Fibroblast of peridontal ligament (primary cell): ENCODE measurements around the gene UBAC2.

ENCODE experiments used
- DNase-seq: peaks from one replicate; pipeline ENCODE4 v3.0.0-alpha.2; 2010; ENCODE audit errors: extremely low read depth

UBAC2 gene

DNA sequence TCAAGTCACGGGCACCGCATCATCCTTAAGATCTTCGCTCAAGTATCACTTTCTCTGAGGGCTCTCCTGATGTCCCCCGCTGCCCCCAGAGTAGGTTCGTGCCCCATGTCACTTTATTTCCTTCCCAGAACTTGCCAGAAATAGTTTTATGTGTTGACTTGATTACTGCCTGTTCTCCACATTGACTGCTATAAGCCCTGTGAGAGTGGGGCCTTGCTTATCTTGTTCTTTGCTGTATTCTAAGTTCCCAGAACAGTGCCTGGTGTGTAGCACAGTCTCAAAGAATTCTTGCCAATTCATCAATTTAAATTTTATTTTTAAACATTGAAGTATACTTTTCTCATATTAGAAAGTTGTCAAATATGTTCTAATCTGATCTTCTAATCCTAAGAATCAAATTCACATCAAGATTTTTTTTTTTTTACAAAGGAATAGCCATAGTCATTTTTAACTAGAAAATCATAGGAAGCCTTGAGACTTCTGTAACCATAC is 138.6 kb downstream of the UBAC2 start:
- DNase-seq = no peak

DNA sequence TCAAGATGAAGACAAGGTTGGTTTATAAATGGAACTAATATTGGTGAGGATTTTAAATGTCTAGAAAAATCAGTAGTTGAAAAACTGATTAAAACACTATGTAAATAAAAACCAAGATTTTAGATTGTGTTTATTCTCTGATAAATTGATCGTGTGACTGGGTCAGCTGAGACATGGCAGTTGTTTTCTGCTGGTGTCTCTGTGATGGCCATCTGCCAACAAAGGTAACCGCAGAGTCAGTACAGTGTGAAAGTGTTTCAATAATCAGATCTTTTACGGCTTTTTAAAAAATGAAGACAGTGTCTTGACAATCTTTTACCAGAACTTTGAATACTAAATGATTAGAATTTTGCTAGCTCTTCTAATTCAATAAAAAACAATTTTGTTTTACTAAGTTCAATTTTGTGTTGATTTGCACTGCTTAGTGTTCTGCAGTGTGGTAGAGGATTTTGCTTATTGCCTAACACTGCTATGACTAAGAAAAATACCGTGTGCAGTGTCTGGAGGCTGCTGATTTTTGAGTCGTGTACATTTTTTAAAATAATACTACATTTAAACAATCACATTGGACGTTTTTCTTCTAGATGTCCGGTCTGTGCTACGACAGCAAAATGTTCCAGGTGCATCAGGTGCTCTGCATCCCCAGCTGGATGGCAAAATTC is 139.2 kb downstream of the UBAC2 start:
- DNase-seq = peak; percentile 73

DNA sequence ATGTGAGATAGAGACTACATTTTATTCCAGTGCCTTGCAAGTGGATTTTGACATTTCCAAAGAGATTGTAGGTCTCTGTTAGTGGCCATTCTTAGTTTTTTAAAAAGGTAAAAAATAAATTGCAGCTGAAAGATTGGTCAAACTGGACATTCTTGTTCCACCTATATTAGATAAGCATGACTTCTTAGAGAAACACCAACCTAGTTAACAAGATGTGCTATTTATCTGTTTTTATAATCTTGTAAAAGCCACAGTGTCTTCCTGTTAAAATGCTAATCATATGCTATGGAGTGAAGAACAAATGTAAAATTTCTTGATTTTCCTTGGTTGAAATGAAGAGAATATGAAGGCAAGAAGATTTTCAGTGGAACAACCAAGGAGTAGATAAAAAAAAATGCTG is 140.0 kb downstream of the UBAC2 start:
- DNase-seq = no peak

- DNase-seq = no peak
Measured at GRCh38 chr13:99341969-99342722, 141.5 kb downstream of the UBAC2 start.

DNA sequence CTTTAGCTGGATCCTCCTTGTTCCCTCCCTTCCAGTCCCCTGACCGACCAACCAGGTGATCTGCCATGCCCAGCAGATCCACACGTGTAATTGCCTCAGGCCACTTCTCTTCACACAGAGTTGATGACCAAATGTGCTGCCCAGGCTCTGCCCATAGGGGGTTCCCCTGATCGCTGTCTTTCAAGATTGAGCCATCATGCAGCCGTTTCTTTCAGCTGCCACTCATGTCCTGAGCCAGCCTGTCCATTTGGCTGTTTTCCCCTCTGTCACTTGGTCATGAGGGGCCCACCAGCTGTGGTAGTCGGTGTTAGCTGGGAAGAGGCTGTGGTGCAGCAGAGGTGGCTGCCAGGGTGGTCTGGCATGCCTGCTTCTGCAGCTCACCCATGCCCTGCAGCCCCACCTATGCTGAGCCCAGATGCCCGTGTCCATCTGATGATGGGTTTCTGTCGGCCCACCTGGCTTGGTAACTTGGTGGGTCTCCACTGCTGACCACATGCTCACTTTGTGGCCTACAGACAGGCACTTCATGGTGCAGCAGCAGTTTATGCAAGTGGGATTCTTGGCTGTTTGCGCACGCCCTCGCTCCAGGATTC is 142.2 kb downstream of the UBAC2 start:
- DNase-seq = no peak

DNA sequence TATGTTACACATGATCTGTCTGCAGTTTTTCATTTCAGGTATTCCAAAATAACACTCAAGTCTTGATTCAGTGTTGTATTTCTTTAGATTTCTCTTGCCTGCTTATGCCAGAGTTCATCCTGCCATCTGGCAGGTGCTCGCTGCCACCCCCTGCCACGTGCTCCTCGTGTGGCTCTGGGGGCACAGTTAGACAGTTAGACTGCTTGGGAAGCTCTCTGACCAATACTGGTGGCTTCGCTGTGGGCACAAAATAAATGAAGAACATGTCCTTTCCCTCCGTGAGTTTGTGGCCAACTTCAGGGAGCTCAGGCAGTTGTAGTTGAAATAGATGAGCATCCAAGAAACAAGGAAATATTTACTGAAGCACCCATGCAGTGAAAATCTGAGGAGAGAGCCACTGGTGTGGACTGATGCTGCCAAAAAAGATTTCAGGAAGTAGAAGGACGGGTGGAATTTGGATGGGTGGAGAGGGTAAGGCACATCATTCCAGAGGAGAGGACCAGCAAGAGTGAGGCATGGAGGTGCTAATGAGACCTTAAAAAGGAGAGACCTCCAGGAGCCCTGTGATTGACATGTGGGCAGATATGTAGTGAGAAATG is 144.1 kb downstream of the UBAC2 start:
- DNase-seq = no peak

DNA sequence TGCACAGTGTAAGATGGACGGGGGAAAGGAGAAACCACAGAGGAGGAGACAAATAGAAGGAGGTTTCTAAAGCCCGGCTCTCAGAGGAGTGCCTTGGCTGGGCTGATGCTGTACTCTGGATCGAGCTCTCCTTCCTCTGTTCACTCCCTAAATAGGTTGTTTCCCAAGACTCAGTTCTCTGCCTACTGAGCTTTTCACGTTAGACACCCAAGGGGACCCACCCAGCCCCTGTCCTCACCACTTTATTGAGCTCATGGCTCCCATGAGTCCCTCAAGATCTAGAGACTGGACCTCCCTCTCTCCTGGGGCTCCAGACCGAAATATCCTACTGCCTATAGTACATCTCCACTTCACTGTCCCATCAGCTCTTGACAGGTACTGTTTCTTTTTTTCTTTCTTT is 144.7 kb downstream of the UBAC2 start:
- DNase-seq = no peak

GRCh38 chr13:99346335-99347042 is 145.8 kb downstream of the UBAC2 start:
- DNase-seq = no peak

DNA sequence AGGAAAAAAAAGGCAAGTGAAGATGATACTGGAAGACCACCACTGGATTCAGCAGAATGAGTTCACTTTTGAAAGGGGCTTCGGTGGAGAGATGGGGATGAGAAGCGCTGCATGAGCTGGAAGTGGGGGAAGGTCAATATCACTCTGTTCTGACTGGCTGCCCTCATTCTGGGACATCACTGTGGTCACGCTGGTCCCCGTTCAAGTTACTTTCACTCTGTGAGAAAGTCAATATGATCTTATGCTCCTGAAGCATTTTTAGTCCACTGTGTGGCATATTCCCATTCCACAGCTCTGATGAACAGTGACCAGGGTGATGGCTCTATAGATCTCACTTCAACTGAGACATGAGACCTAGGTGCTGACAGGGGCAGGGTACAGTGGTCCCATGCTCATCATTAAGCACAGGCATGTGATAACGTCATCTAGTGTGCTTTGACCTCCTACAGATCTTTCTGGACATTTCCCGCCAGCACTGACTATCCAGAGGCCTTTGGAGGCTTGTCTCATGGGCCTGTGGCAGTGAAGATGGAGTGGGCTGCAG is 146.8 kb downstream of the UBAC2 start:
- DNase-seq = no peak

DNA sequence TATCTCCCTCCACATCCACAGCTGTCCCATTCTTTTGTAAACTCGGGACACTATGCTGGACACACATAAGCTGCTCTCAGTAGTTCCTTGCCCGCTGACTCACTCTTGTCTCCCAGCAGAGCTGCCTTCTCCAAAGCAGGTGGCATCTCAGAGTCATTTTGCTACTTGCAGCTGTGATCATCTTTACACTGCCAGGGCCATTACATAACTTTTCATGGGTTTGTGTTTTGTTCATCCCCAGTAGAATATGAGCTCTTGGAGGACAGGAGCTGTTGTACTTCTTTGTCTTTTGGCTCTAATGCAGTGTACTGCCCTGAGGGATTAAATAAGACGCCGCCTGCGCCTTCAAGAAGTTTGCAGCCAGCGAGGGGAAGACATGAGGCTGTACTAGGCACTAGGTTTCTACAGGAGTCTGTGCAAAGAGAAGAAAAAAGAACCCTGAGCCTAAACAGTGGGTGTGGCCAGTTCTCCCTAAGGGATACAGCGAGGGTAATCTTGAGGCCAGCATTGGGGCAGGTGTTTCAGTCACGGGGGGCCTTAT is 147.3 kb downstream of the UBAC2 start:
- DNase-seq = no peak

GRCh38 chr13:99350191-99350590 is 149.5 kb downstream of the UBAC2 start:
- no peak for DNase-seq

GRCh38 chr13:99351772-99352171 is 151.1 kb downstream of the UBAC2 start:
- DNase-seq = no peak

DNA sequence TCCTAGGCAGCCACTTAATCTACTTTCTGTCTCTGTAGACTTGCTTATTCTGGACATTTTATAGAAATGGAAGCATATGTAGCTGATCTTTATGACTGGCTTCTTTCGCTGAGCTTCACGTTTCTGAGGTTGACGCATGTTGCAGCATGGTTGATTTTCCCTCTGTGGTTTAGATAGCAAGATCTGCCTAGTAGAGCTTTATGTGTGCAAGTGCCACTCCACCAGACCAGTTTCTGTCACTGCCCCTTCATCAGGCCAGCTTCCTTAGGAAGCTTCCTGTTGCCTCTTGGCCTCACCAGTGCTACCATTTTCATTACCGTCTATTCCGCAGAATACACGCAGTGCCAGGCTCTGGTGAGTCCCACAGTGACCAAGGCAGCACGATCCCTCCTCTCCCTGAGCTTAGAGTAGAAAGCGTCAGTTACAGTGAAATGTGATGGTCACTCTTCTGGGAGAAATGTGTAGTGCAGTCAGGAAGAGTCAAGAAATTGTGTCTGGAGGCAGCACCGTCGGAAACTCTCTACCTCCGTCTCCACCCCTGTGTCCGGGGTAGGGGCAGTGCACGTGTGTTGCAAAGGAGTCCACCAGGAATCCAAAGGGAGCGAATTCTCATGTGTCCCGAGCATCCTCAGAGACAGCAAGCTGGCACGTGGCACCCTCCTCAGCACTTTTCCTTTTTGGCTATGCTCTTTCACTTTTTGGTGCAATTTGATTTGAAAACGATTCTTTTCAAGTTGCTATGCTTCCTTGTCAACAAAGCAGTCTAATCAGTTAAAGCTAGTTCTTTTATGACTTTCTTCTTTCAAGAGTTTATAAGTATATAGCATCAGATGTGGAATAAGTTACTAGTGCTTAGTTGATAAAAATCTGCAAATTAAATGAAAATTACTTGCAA is 151.9 kb downstream of the UBAC2 start:
- no peak for DNase-seq

DNA sequence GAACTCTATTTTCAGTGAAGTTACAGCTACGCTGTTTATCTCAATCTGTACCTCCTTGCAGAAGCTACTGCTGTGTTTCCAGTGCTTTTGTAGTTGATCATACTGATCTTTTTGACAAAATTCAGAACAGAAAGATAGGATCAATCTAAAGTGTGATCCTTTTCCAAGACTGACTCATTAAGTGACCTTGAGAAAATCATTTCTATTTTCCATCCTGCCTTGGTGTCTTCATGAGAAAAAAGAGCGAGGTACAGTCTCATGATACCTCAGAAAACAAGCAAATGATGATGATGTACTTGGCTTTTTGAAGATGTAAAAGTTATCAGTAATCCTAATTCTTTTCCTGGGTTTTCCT is 152.6 kb downstream of the UBAC2 start:
- no peak for DNase-seq

- DNase-seq = peak; percentile 60
Measured at GRCh38 chr13:99353836-99354235, 153.2 kb downstream of the UBAC2 start.

- DNase-seq = no peak
Measured at GRCh38 chr13:99354371-99354951, 153.8 kb downstream of the UBAC2 start.

GRCh38 chr13:99355267-99356011 is 154.8 kb downstream of the UBAC2 start:
- DNase-seq = no peak

DNA sequence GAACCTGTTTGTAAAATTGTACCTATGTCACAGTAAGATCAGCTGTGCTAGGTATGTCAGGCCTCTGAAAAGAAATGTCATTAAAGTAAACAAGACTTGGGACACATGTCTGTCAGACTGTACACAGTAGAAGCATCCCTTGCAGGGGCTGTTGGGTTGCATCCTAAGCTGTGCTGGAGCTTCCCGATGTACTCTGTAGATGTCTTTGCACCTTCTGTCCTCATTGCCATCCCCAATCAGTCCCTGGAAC is 155.3 kb downstream of the UBAC2 start:
- no peak for DNase-seq

DNA sequence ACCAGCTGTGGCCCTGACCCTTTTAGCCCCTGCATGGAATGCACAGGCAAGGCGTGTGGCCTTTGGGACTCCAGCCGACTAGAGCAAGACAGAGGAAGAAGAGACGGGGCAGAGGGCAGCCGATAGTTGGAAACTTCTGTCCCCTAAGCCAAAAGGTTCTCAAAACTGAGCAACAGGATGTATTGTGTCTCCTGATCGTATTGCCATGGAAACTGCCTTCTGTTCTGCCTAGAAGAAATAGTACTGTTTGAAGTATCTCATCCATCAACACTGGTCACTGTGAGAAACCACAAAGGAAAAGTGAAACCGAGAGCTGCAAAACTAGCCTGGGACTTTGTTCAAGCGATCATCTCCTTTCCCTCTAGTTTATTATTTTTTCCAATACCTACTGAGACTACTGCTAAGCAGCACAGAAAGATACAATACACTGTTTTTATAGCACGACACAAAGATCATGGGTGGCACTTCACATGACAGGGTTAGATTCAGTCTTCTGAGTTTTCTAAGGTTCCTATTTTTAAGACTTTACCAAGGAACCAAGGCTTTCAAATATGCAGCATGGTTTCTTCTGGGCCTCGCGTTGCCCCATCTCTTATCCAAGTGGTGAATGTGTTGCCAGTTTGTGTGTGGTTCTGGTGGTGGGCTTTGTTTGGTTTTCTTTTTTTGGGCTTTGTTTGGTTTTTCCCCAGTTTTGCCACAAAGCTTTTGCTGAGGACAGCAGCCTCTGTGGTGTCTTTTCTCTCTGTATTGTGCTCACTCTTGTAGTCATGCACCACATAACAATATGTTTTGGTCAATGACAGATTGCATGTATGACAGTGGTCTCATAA is 155.8 kb downstream of the UBAC2 start:
- peak; percentile 91 for DNase-seq
